ENCODE data around the gene IDUA.
A peak's percentile ranks its signal among the peaks of the same experiment; 100 is the strongest.
"Not testable (repeated sequence)": the region's sequence is repeated elsewhere in the genome, so short reads cannot be mapped to it uniquely, and the experiment has no call there.

The IDUA gene

GRCh38 chr4:986879-987623 is at the start of gene IDUA:
Gene IDUA, plus strand, starts transcription at chr4:987044. Its CDS starts 41 bp downstream, at chr4:987085.
- DNase-seq (ENCODE audit: low spot score) = peak; percentile 79

DNA sequence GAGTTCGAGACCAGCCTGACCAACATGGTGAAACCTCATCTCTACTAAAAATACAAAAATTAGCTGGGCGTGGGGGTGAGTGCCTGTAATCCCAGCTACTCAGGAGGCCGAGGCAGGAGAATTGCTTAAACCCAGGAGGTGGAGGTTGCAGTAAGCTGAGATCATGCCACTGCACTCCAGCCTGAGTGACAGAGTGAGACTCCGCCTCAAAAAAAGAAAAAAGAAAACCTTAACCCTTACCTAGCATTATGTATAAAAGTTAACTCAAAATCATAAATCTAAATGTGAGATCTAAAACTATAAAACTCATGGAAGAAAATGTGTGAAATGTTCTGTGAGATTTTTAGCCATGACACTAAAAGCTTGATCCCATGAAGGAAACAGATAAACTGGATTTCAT is 47.3 kb upstream of the IDUA start:
- DNase-seq (ENCODE audit: low spot score) = not testable (repeated sequence)

DNA sequence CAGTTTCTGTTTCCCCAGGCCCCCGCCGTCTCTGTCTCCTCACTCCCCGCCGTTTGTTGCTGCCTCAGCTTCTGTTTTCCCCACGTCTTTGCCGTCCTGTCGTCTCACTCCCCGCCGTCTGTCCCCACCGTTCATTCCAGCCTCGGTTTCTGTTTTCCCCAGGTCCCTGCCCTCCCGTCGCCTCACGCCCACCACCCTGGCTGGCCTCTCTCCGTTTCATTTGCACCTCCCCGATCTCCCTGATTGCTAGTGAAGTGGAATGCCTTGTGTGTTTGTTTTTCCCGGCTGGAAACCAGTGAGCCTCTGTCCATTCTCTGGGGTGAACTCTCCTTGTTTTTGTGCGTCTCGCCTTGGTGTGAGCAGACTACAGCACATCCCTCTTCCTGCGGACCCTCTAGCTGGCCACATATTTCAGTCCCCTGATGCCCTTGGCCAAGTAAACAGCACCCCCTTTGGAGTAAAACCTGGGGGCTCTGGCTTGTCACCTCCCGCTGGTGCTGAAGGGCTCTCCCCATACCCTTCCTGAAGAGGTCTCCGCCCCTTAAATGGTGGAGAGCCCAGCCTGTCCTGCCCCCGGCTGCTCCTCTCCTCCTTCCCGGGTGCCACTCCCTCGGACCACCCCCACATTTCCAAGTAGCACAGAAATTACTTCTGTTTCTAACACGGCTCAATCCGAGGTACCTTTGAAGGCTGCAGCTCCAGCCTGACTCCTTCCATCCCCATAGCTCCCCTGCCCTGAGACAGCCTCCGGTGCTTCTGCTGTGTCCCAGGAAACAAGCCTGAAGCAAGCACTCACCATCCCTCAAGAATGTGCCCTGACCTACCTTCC is 41.4 kb upstream of the IDUA start:
- DNase-seq (ENCODE audit: low spot score) = no peak

GRCh38 chr4:946103-946450 is 40.8 kb upstream of the IDUA start:
- no peak for DNase-seq (ENCODE audit: low spot score)

DNA sequence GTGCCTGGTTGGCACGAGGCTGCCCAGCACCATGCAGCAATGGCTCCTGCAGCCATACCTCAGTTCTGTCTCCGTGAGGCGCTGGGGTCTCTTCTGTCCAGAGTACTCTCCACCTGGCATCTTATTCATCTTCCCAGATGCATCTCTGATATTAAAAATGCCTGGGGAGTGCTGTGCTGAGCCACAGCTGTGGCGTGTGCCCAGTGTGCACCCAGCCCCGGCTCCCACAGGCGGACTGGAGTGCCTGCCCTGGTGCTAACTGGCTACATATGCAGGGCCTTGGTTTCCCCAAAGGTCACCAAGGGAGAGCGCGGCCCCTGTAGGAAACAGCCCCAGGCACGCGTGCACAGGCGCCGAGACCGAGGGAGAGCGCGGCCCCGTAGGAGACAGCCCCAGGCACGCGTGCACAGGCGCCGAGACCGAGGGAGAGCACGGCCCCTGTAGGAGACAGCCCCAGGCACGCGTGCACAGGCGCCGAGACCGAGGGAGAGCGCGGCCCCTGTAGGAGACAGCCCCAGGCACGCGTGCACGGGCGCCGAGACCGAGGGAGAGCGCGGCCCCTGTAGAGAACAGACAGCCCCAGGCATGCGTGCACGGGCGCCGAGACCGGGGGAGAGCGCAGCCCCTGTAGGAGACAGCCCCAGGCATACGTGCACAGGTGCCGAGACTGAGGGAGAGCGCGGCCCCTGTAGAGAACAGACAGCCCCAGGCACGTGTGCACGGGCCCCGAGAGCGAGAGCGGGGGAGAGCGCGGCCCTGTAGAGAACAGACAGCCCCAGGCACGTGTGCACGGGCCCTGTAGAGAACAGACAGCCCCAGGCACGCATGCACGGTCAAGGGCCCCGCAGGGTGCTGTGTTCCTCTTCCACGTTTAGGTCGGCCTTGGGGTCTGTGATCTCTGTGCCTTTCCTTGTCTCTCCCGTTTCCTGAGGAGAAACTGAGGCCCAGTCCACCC is 40.0 kb upstream of the IDUA start:
- DNase-seq (ENCODE audit: low spot score) = no peak

DNA sequence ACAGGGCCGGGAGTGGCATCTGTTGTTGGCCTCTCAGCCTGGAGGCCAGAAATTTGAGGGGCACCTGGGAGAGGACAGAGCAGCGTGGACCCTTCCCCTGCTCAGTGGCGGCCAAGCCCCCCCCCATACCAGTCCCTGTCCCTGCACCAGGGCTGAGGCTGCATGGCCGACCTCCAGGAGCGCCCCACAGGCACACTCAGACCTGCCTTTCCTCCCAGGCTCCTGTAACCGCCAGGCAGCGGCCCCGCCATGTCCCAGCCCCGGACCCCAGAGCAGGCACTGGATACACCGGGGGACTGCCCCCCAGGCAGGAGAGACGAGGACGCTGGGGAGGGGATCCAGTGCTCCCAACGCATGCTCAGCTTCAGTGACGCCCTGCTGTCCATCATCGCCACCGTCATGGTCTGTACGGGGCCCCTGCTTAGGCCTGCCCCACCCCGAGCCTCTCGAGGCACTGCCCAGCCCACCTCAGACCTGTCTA is 39.3 kb upstream of the IDUA start:
- no peak for DNase-seq (ENCODE audit: low spot score)

- DNase-seq (ENCODE audit: low spot score) = no peak
Measured at GRCh38 chr4:948101-948935, 38.5 kb upstream of the IDUA start.

- no peak for DNase-seq (ENCODE audit: low spot score)
Measured at GRCh38 chr4:948936-949300, 37.9 kb upstream of the IDUA start.

GRCh38 chr4:949656-950055 is 37.2 kb upstream of the IDUA start:
- DNase-seq (ENCODE audit: low spot score) = no peak

GRCh38 chr4:950136-951020 is 36.5 kb upstream of the IDUA start:
- no peak for DNase-seq (ENCODE audit: low spot score)

DNA sequence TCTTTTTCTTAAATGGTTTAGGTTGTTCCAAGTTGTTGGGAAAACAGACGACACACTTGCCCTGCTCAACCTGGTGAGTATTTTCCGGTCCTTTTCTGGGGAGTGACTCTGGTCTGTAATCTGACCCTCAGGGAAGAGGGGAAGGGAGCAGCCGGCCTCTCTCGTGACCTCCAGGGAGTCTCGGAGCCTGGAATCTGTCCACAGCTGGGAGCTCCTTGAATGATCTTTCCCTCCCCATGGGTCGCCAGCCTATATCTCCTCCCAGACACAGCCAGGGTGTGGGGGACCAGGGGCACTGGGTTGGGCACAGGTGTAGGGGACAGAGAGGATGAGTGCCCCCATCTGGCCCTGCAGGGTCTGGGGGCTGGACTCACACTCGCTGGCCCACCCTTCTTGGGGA is 35.7 kb upstream of the IDUA start:
- DNase-seq (ENCODE audit: low spot score) = no peak

GRCh38 chr4:951594-952468 is 35.0 kb upstream of the IDUA start:
- DNase-seq (ENCODE audit: low spot score) = no peak

- DNase-seq (ENCODE audit: low spot score) = no peak
Measured at GRCh38 chr4:952881-953573, 33.8 kb upstream of the IDUA start.

- no peak for DNase-seq (ENCODE audit: low spot score)
Measured at GRCh38 chr4:953574-953915, 33.3 kb upstream of the IDUA start.

DNA sequence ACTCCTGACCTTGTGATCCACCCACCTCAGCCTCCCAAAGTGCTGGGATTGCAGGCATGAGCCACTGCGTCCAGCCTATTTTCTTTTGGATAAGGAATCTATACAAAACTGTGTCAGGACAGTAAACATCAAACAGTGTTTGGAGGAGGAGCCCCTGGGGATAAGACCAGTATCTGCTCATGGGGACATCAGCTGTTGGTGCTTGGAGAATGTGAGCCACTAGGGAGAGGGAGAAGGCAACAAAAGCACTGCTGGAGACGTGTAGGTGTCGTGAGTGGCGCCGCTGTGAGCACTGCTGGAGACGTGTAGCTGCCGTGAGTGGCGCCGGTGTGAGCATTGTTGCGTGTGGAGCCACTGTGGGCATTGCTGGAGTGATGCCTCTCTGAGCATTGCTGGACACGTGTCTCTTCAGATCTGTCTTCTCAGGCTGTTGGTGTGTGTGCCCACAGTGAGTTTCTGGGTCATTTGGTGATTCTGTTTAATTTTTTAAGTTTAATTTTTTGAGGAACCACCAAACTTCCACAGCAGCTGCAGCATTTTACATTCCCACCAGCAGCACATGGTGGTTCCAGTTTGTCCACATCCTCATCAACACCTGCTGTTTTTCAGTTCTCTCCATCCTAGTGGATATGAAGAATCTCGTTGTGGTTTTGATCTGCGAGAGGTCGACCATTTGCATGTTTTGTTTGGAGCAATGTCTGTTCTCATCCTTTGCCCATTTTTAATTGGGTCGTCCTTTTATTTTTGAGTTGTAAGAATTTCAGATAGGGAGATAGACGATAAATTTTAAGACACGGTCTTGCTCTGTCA is 32.4 kb upstream of the IDUA start:
- no peak for DNase-seq (ENCODE audit: low spot score)

DNA sequence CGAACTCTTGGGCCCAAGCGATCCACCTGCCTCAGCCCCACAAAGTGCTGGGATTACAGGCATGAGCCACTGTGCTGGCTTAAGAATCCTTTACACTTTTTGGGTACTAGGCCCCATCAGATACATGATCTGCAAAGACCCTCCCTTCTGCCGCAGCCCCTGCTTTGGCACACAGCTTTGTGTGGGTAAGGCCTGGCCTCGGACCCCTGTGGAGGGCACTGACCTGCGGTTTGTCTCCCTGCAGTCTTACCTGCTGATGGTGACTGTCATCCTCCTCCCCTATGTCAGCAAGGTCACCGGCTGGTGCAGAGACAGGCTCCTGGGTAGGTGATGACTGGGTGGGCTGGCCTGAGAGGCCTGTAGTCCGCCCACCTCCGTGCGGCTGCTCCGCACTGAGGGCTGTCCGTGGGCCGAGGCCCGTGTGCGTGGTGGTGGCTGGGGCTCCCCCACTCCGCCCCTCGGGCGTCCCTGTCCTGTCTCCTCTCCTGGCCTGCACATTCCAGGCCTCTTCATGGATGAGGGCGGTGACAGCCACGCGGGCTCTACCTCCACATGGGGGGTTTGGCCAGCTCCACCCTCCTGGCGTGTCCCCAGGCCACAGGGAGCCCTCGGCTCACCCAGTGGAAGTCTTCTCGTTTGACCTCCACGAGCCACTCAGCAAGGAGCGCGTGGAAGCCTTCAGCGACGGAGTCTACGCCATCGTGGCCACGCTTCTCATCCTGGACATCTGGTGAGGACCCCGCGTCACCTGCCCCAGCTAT is 31.5 kb upstream of the IDUA start:
- no peak for DNase-seq (ENCODE audit: low spot score)

DNA sequence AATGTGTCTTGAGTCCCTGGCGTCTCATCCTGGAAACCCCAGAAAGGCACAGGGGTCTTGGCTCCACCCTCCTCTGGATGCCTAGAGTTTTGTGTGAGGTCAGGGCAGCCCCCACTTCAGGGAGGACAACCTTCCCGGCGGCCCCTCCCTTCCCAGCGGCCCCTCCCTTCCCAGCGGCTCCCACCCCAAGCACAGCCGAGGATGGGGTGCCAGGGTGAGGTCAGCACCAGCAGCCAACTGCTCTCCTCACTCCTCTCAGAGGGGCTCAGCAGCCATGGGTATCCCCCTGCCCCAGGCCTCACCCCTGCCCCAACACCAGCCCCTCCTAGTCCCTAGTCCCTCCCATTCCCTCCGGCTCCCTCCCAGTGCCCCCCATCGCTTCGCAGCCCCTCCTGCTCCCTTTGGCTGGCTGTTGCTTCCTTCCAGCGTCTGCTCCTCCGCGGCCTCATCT is 30.9 kb upstream of the IDUA start:
- no peak for DNase-seq (ENCODE audit: low spot score)

Data from NAMALWA (cell line).